ENCODE measurements around the gene CCNI2.

The CCNI2 gene

DNA sequence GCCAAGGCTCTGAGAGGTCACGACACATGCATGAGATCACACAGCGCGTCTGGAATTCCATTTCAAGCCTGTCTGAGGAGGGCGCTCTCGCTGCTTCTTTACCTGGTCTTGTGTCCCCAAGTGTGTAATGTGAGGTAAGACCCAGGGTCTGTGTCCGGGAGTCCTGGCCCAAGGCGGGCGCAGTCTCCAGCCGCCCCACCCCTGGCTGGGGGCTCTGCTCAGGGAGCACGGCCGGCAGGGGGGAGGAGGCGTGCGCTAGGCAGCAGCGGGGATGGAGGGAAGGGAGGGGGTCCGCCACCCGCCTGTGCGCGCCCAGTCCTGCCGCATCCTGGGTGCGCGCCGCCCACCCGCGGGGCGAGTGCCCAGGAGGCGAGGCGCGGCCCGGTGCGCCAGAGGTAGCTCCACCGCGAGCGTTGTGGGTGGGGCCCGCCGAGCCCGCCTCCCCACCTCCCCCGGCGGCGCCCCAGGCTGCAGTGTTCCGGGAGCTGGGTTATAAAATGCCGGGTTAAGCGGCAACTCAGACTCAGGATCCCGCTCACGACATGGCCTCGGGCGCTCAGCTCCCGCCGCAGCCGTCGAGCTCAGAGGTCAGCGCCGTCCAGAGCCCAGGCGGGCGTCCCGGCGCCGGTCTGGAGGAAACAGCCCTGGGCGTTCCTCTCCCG is at the start of gene CCNI2:
TSS of gene CCNI2 (plus strand) at position 473 of the 662 bp plus-strand sequence. CDS start at position 543, 70 bp downstream.
- peak; percentile 50 to 60 (median 53) for DNase-seq (ENCODE audit: low read depth in 3 of 3)

DNA sequence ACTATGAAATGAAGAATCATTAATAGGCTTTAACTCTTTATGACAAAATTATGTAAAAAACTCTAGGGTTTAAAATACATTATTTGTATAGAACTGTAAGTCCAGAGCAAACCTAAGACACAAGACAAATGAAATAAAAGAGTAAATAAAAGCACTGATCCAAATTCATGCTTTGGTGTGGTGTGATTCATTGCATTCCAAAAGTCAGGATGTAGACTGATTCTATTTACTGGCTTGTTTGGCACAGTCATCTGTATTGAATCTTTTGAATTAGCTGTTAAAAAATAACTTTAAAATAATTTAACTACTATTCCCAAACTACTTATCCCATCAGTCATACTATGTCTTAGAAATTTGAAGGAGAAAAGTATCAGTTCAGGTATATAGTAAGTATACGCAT is 42.4 kb upstream of the CCNI2 start:
- no peak for DNase-seq (ENCODE audit: low read depth in 3 of 3)

DNA sequence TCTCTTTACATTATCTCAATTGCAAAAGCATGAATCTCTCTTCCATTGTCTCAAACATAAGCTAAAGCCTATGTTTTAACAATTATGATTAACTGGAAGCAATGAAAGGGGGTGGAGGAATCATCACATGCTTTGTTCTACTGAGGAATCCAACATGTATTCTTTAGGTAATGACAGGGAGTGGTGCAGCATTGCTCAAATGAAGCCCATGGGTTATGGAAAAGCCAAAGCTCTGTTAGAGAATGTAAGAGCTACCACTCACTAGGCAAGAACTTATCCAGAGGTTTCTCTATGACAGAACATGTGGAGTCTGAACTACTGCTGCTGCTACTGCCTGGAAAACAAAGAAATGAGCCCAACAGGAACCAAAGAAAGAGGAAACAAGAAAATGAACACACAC is 38.6 kb upstream of the CCNI2 start:
- DNase-seq (ENCODE audit: low read depth in 3 of 3), result no peak

DNA sequence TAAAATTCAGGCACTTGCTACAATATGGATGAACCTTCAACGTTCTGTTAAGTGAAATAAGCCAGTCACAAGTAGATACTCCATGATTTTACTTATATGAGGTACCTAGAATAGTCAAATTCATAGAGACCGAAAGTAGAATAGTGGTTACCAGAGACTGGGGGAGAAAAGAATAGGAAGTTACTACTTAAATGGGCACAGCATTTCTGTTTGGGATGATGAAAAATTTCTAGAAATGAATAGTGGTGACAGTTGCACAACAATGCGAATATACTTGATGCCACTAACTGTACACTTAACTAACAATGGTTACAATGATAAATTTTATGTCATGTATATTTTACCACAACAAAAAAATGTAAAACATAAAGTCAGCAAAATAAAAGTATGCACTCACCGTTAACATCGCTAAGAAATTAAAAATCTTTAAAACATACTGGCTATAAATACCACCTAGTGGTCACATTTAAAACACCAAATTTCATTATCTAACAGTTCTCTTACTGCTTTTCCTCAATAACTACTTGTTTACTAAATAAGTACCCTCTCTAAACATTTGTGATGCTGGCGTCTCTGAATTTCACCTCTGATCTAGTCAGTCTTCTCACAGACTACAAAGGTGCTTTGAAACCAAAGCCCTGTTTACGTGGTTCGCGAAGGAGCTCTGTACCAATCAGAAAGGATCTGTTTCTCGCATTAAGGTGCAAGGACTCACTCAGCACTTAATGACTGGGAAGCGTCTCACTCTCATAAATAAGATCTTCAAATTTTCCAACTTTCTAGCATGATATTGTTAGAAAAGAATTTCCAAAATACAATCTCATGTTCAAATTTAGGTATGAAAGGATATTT is 32.5 kb upstream of the CCNI2 start:
- DNase-seq (ENCODE audit: low read depth in 3 of 3), result no peak

DNA sequence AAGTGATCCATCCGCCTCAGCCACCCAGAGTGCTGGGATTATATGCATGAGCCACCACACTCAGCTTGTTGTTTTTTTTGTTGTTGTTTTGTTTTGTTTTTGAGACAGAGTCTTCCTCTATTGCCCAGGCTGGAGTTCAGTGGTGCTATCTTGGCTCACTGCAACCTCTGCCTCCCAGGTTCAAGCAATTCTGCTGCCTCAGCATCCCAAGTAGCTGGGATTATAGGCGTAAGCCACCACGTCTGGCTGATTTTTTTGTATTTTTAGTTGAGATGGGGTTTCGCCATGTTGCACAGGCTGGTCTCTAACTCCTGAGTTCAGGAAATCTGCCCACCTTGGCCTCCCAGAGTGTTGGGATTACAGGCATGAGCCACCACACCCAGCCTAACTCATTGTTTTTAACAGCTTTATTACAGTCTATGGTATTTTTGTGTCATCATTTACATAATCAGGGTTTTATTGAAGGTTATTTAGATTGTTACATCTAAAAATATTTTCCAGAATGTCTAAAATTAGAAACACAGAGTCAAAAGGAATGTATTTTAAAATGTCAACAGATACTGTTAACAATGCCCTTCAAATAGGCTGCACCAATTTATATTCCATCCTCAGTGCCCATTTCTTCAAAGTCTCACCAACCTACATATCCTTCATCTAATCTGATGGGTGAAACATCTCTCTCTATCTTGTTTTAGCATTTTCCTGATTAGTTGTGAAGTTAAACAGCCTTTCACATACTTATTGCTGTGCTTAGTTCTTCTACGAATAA is 28.5 kb upstream of the CCNI2 start:
- no peak for DNase-seq (ENCODE audit: low read depth in 3 of 3)

DNA sequence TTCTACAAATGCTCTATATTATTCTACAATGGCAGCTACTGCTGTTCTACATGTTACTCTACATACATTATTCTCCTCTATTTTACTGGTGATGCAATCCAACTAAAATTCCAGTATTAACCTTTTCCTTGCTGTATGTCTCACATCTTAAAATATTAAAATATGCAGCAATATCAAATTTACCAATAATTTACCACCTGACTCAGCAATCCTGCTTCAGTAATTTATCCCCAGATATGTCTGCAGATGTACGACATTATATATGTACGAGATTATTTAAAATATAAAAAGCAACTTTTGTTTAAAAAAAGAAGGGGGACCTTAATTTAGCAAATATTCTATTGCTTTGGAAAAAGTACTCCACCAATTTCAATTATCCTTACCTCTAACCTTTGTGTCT is 21.5 kb upstream of the CCNI2 start:
- no peak for DNase-seq (ENCODE audit: low read depth in 3 of 3)

GRCh38 chr5:132729896-132730295 is 17.3 kb upstream of the CCNI2 start:
- DNase-seq (ENCODE audit: low read depth in 3 of 3), result no peak

GRCh38 chr5:132733499-132734148 is 13.6 kb upstream of the CCNI2 start:
- no peak for DNase-seq (ENCODE audit: low read depth in 3 of 3)

GRCh38 chr5:132734687-132735086 is 12.5 kb upstream of the CCNI2 start:
- no peak for DNase-seq (ENCODE audit: low read depth in 3 of 3)

GRCh38 chr5:132736853-132737833 is 10.1 kb upstream of the CCNI2 start, which contains the start of gene KIF3A:
Gene KIF3A (minus strand): TSS chr5:132737546. CDS start chr5:132737419, 127 bp downstream.
- peak; percentile 96 to 99 (median 99) for DNase-seq (ENCODE audit: low read depth in 3 of 3)

GRCh38 chr5:132737982-132738681 is 9.1 kb upstream of the CCNI2 start:
- DNase-seq (ENCODE audit: low read depth in 3 of 3), result no peak

DNA sequence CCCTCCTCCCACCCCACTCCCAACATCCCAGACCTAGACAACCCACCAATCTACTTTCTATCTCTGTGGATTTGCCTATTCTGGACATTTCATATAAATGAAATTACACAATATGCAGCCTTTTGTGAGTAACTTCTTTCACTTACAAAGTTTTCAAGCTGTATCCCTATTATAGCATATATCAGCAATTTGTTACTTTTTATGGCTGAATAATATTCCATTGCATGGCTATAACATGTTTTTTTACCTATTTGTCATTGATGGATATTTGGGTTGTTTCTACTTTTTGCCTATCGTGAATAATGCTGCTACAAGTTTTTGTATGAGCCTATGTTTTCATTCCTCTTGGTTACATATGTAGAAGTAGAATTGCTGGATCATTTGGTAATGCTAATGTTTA is 8.0 kb upstream of the CCNI2 start:
- DNase-seq (ENCODE audit: low read depth in 3 of 3), result no peak

GRCh38 chr5:132742158-132742557 is 5.1 kb upstream of the CCNI2 start:
- DNase-seq (ENCODE audit: low read depth in 3 of 3), result no peak

DNA sequence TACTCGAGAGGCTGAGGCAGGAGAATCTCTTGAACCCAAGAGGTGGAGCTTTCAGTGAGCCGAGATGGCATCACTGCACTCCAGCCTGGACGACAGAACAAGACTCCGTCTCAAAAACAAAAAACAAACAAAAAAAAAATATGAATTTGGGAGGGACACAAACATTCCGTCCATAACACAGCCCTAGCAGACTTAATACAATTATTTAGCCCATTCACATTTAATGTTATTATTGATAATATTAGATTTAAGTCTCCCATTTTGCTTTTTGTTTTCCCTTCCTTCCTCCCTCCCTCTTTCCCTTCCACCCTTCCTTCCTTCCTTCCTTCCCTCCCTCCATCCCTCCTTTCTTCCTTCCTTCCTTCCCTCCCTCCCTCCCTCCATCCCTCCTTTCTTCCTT is 4.6 kb upstream of the CCNI2 start:
- DNase-seq (ENCODE audit: low read depth in 3 of 3), result no peak

DNA sequence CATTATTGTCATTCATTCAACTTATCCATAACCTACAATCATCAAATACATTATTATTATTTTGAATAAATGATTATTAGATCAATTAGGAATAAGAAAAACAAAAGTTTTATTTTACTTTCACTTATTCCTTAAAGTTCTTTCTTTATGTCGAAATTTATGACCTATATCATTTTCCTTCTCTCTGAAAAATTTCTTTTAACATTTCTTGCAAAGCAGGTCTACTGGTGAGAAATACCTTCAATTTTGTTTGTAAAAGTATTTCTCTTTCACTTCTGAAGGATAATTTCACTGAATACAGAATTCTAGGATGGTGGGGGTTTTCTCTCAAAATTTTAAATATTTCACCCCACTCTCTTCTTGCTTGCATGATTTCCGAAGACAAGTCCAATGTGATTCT is 2.6 kb upstream of the CCNI2 start:
- no peak for DNase-seq (ENCODE audit: low read depth in 3 of 3)

- DNase-seq (ENCODE audit: low read depth in 3 of 3), result no peak
Observed at GRCh38 chr5:132746592-132746953, 653 bp upstream of the CCNI2 start.

- DNase-seq (ENCODE audit: low read depth in 3 of 3), result peak; percentile 29 to 42 (median 31)
Observed at GRCh38 chr5:132747616-132748440, 602 bp downstream of the CCNI2 start.

DNA sequence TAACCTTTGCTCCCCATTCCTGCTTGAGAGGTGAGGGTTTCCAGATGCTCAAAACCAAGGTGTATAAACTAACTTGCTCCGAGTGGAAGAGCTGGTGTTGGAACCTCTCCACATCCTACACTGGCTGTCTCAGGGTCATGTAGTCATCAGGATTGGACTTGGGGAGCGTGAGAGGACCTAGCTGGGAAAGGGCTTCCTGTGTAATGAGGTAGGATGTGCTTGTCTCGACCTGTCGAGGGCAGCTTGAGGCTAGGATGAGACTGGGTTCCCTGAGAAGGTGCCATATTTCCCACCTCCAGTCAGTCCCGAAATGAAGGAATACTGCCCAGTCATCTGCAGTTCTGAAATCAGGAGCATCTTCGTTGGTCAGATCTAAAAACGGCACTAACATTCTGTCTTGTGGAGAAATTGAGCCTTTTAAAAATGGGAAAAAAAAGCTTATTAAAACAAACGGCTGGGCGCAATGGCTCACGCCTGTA is 1.3 kb downstream of the CCNI2 start:
- no peak for DNase-seq (ENCODE audit: low read depth in 3 of 3)

- no peak for DNase-seq (ENCODE audit: low read depth in 3 of 3)
Observed at GRCh38 chr5:132749506-132749905, 2.3 kb downstream of the CCNI2 start.

Measured in stimulated activated CD4-positive, alpha-beta T cell treated with anti-CD3 and anti-CD28 coated beads, TNF-alpha, amount 100 ng/mL, for 4 hours (primary cell).